ENCODE data around the gene NTRK3.

Gene NTRK3

GRCh38 chr15:88012233-88012632 is 244.3 kb downstream of the NTRK3 start:
- in situ Hi-C loops (cut with HindIII; ENCODE audit: low sequenced_read_pairs): no loop called here
- no peak for DNase-seq (ENCODE audit: low read depth)
- TF ChIP-seq CTCF (IDR thresholded peaks at IDR 0.05; ENCODE audit: low read depth, low read length, missing control alignments): no peak
- no peak overlapping the region for H3K4me3 ChIP-seq (ENCODE audit: low read depth, low read length)

GRCh38 chr15:88011533-88011932 is 245.0 kb downstream of the NTRK3 start:
- in situ Hi-C loops (cut with HindIII; ENCODE audit: low sequenced_read_pairs): no loop called here
- TF ChIP-seq CTCF (IDR thresholded peaks at IDR 0.05; ENCODE audit: low read depth, low read length, missing control alignments): no peak

GRCh38 chr15:88006146-88006545 is 250.4 kb downstream of the NTRK3 start:
- H3K4me3 ChIP-seq (ENCODE audit: low read depth, low read length): no peak overlapping the region
- DNase-seq (ENCODE audit: low read depth): no peak
- in situ Hi-C loops (cut with HindIII; ENCODE audit: low sequenced_read_pairs): no loop called here
- no peak for TF ChIP-seq CTCF (IDR thresholded peaks at IDR 0.05; ENCODE audit: low read depth, low read length, missing control alignments)

More at GRCh38 chr15:88011533-88011932, 245.0 kb downstream of the NTRK3 start:
- no peak for DNase-seq (ENCODE audit: low read depth)
- H3K4me3 ChIP-seq (ENCODE audit: low read depth, low read length): no peak overlapping the region

GRCh38 chr15:88004399-88004798 is 252.1 kb downstream of the NTRK3 start:
- TF ChIP-seq CTCF (IDR thresholded peaks at IDR 0.05; ENCODE audit: low read depth, low read length, missing control alignments): no peak
- DNase-seq (ENCODE audit: low read depth): no peak
- no peak overlapping the region for H3K4me3 ChIP-seq (ENCODE audit: low read depth, low read length)
- in situ Hi-C loops (cut with HindIII; ENCODE audit: low sequenced_read_pairs): no loop called here

- H3K4me3 ChIP-seq (ENCODE audit: low read depth, low read length): no peak overlapping the region
- no peak for DNase-seq (ENCODE audit: low read depth)
- TF ChIP-seq CTCF (IDR thresholded peaks at IDR 0.05; ENCODE audit: low read depth, low read length, missing control alignments): no peak
- in situ Hi-C loops (cut with HindIII; ENCODE audit: low sequenced_read_pairs): no loop called here
These were observed 252.8 kb downstream of the NTRK3 start for GRCh38 chr15:88003541-88004327.

- in situ Hi-C loops (cut with HindIII; ENCODE audit: low sequenced_read_pairs): no loop called here
- H3K4me3 ChIP-seq (ENCODE audit: low read depth, low read length): no peak overlapping the region
- no peak for DNase-seq (ENCODE audit: low read depth)
- no peak for TF ChIP-seq CTCF (IDR thresholded peaks at IDR 0.05; ENCODE audit: low read depth, low read length, missing control alignments)
These were observed 253.8 kb downstream of the NTRK3 start for GRCh38 chr15:88002706-88003105.
